GM19397 (cell line): ENCODE results near the gene TASOR2.

ENCODE experiments used
- ATAC-seq: cut with Tn5 transposase; IDR thresholded peaks from one replicate; pipeline ENCODE4 v1.9.1; 2021; ENCODE audit warnings: mild to moderate bottlenecking, moderate library complexity; ENCODE audit not compliant: unreplicated experiment

Gene TASOR2

DNA sequence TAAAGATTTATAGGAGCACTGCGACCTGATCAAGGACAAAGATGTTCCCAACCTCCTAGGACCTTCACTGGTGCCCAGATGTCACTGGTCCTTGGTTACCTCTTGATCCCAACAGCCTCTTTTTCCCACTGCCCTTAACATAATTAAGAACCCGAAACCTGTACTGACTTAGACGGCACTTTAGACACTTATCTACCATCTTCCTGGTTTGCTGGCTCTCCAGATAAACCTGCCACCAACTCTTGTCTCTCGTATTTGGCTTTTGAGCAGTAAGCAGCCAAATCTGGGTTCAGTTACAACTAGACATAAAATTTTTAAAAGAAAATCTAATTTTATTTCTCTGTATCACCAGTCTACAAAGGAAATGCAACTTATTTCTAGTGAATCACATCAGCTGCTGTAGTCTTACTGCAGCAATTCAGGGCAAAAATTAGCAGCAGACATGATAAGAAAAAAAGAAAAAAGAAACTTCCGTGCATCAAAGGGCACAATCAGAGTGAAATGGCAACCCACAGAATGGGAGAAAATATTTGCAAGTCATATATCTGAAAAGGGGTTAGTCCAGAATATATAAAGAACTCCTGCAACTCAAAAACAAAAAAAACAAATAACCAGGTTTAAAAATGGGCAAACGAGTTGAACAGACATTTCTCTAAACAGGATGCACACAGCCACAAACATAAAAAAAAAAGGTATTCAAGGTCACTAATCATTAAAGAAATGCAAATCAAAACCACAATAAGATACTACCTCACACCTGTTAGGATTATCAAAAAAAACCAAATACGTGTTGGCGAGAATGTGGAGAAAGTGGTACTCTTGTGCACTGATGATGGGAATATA lies 27.7 kb upstream of the TASOR2 start:
- no peak for ATAC-seq

DNA sequence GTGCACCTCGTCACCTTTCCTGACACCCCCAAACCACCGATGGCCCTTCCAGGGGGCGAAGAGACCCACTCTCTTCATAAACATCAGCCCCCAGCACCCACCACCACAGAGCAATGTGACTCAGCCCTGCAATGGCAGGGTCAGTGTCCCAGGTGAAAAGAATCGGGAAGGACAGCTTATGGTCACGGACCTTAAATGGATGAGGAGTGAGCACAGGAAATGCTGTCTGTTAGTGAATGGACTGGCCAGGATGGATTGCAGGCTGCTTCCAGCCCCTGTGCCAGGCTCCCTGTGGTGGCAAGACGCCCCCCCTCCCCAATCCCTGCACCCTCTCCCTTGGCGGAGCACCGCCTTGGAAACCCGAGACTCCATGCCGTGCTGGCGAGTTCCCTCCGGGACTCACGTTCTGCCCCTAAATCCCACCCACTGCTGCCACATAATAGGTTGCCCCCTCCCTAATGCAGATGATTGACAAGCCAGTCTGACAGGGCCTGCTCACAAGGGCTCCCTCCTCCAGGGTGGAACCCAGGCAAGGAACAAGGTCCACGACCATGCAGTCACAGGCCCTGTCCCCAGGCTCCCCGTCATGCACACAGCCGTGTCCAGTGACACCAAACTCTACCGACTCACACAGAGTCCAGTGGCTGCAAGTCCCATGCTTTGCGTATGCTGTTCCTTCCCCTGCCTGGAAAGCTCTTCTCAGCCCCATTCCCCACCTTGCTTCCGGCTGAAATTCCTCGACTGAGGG lies 25.6 kb upstream of the TASOR2 start:
- ATAC-seq, result no peak

DNA sequence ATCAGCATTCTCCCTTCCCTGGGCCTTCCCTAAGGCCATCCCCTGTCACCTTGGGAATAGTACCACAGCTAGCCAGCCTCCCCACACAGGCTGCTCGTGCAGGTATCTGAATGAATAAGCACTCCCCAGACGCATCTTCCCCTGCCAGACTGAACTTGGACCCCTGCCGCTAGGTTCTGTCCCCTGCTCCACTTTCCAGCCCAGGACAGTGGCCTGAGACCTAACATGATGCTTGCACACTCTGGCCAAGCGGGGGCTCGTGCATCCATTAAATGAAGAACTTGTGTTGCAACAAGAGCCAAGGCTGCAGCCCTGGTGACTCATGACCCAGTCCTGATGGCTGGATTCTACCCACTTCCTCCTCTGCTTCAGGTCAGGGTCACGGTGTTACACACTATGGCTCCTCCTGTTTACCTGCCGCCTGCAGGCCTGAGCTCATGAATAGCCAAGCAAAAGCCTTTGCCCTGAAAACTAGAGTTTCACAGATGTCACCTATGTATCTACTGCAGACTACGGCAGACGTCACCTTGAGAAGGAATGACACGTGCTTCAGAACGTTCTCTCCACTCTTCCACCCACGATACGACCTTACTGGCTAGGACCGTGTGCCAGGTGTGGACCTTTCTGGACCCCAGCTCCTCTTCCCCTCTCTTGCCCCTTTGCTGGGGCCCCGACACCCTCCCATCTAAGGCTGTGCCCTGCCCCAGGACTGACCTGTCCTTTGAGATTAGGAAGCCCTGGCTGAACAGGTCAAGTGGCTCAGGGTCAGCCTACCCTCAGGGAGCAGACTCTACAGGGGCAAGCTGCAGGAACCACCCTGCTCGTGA lies 24.7 kb upstream of the TASOR2 start:
- ATAC-seq, result no peak

DNA sequence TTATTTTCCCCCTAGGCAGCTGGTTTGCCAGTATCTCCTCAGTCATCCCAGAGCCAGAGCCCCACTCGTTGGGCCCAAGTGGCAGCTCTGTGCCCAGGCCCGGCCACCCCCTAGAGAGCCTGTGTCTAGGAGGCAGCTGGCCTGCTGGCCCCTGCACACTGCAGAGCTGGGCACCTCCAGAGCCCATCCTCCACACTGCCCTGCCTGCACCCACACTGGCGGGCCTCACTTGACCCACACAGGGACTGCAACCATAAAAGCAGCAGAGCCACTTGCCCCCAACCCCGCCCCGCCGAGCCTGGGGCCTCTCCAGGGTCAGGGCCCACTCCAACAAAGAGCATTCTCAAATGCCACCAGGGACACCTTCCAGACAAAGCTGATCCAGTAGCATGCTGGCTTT lies 23.6 kb upstream of the TASOR2 start:
- ATAC-seq, result no peak

DNA sequence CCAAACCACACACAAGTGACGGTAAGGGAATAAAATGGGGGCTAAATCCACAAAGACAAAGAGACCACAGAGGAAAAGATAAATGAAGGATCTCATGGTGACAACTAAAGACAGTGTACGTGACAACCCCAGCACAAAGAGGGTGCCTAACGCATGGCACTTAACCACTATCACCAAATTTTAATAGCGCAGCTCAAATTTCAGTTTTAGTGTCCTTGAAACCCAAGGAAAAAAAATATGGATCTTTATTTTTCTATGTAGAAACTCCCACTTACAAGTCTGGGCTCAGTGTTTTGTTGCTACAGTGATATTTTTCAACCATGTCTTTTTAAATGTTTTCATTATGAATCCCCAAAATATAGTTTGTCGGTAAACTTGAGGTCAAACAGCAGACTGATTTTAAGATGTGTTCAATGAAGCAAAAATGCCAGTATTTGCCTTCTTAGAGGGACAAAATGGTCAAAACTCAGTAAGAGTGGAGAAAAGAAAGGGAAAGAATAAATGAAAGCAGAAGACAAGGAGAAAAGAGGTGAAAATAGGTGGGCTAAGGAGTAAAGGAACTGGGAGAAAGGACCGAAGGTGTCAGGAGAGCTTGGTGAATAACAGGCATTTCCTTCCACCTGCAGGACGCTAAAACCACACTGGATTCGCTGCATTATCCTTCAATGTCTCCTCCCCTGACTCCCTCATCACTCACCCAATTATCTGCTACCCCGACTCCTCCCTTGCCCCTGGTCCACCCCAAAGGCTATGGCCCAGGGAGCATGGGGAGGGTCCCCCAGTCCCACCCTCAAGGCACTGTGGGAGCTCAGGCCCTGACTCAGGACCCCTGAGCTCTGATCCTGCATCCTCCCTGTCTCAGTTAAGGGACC lies 21.7 kb upstream of the TASOR2 start:
- no peak for ATAC-seq

DNA sequence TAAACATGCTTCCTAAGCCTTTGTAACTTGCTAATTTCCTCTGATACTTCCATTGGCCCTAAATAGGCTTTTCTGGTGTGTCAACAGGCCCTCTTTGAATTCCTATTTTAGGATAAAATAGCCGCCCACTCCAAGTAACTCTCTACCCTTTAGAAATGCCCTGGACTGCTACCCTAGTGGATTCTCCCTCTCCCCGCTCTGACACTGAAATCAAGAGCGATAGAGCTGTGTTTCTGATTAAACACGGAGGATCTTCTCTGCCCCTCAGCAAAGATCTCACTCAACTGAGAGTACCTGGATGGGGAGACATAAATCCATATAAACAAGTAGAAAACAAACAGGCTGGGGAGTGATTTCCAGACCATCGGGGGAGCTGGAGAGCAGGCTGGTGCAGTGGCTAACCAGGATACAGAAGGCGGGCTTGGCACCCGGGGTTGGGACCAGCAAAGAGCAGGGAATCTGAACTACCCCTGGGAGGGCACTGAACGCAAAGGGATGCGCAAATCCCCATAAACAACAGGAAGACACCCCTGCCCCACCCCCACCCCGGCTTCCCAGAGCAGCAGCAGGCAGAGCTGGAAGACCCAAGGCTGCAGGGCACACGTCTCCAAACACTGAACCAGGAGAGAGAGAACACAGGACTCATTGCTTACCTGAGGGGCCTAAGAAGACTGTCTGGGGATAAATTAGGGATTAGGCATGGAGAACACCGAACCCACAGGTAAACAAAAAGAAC lies 20.8 kb upstream of the TASOR2 start:
- no peak for ATAC-seq

DNA sequence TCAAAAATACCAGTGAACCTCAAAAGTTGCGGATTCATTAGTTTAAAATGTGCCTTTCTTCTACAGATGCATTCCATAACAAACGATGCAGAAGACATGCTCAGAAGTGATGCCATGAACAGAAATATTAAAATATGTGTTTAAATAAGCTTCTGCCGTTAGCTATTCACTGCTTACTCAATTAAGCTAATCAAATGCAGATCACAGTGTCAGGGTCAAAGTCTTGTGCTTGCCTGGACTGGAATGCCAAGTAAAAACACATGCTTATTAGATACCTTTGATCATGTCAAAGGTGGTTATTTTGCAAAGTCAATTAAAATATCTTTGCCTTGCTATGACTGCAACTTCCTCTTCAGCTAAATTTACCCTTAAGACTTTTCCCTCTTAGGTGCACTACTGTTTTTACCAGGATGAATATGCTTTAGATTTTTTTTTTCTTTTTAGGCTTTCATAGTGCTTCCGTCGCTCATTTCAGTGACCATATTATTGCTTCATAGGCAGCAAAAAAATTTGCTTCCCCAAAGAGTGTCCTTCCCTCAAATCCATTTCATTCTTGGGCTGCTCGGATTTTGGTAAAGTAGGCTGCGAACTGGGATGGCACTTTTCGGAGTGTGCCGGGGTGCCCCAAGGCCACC lies 19.1 kb upstream of the TASOR2 start:
- no peak for ATAC-seq

DNA sequence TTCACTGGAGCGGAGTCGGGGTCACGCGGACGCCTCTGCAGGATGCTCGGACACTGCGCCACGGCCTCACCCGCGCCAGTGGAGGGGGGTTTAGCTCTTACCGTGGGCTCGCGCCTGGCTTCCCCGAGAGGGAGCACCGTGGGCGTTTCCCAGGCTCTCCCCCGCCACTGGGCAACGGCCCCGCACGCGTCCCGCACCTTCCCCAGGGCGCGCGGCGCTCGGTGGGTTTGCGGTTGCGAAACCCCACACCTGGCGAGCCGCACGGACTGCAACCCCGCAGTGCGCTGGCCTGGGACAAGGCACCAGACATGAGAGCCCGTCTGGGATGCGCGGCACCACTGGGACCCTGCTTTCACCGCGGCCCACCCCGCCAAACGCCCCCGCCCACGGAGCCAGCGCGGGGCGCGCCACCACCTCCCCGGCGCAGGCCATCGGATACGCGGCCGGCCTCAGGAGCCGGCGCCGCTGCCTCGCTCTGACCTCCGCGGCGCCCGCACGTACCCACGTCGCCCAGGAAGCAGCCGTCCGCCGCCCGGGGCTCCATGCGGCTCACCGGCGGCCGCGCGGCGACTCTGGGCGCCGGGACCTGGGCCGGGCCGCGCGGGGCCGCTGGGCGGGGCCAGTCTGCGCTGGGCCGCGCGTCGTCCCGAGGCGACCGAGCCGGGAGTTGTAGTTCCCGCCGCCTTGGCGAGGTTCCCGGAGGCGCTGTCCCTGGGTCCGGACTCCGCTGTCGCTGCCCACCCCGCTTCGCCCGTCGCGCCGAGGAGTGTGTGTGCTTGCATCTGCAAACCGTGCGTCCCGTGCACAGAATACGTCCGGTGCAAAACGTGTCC lies 18.4 kb upstream of the TASOR2 start, which contains the start of gene ASB13:
TSS of gene ASB13 (minus strand) at position 588 of the 833 bp plus-strand sequence. CDS start at position 544, 44 bp downstream.
- ATAC-seq, result peak; percentile 61

DNA sequence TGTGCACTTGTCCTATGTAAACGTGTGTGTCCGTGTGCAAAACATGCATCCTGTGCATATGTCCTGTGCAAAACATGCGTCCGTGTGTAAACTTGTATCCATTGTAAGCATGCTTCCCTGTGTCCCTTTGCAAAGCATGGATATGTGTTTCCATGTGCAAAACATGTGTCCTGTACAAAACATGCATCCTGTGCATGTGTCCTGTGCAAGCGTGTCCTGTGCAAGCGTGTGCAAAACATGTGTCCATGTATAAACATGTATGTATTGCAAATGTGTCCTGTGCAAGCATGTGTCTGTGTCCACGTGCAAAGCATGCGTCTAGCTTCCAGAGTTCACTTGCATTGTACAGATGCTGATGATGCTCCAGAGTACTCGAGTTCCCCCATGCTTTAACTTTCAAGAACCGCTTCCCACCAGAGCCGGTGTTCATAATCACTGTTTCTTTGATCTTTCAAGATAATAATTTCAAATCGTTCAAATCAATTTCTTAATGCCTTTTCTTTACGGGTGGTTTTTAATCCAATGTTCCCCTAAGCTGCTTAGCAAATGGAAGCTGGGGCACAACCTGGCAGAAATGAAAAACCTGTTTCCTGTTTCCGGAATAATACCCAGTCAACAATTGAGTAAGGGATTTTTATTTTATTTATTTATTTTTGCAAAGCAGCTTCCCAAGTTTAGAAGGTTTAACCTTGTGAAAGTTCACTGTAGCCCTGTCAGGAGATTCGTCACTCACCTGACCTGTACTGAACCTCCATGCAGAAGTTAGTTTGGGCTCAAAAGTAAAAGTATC lies 17.6 kb upstream of the TASOR2 start:
- peak; percentile 14 for ATAC-seq

DNA sequence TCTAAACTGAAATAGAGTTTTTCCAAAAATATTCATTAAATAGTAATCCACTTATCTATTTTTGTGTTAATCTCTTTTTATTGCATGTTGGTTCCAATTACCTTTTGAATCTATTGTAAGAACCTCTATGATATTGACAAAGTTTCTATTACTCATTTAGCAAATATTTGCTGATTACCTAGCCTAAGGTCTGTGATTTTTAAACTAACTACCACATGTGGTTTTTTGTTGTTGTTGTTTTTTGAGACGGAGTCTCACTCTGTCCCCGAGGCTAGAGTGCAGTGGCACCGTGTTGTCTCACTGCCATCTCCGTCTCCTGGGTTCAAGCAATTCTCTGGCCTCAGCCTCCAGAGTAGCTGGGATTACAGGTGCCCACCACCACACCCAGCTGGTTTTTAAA lies 16.2 kb upstream of the TASOR2 start:
- no peak for ATAC-seq

DNA sequence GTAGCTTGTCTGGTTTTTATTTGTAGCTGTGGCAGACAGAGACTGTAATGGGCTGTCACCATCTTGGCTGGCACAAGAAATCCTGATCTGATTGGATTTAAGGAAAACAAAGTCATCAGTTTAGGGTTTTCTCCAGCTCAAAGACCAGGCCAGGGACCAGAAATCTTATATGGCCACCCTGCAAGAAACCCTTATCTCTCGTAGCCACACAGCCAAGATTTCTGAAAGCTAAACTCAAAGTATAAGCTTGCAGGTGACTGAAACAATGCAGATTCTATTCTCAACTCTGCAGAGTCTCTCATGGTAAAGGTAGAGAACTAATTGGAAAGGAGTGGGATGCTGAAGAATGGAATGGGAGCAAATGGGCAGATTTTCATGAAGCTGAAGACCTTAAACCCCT lies 15.0 kb upstream of the TASOR2 start:
- no peak for ATAC-seq

DNA sequence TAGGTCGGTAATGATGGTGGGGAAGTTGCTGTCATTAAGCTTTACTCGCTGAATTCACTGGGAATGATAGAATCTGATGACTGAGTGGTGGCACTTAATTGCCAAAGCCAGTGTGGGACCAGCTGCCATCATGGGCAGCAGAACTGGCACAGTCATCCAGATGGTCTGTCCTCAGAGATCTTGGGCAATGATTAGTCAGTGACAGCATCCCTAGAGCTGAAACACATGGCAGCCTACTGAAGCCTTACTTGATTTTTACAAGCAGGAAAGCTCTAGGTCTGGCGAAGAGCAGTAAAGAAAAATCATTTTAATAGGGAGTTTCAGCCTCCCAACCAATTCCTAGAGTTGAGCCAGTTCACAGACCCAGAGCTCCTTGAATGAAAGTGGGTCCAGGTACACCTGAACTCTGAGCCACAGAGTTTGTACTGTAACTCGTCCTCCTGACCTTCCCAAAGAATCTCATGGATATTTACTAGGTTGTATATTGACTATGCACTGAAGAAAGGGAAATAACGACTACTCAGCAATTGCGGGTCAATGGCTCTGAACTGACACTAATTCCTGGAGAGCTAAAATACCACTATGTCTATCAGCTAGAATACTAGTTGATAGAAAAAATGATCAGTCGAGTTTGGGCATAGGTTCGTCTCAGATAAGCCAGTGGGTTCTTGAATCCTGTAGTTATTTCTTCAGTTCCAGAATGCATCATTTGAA lies 13.8 kb upstream of the TASOR2 start:
- no peak for ATAC-seq

DNA sequence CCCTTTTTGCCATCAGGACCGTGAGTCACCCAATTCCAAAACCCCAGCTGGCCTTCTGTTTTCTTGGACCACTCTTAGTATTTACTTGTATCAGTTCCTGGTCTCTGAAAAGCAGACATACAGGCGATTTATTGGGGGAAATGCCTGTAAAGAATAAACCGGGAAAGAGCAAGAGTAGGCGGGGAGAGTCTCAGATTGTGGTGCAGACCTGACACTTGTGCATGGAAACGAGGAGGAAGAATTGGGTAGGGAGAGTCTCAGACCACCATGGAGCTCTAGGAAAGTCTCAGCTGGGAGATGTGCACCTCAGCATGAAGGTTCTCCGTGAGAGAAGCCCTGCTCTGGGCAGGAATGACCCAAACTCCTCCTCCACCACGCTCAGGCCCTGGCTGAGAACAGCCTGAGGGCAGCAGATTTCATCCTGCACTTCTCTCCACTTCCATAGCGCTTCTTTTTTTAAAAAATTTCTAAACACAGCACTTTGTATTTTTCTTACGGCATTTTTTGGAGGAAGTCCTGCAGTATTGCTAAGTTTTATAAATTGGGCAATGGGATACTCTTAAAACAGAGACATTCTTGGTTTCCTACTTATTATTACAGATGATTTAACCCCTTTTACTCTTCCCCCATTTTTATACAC lies 6.1 kb upstream of the TASOR2 start:
- no peak for ATAC-seq

DNA sequence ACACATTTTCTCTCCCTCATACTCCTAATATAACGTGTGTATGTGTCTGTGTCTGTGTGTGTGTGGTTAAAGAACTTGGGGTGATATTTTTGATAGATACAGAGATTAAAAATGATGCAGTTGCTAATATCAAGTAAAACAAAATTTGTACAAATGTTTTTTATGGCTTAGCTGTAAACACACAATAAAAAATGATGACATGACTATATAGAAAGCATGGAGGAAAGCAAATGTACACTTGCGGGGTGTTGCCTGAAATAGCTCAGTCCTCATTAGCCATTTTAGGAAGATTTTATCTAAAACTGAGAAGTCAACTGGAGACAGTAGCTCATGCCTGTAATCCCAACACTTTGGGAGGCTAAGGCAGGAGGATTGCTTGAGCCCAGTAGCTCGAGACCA lies 5.6 kb upstream of the TASOR2 start:
- no peak for ATAC-seq

DNA sequence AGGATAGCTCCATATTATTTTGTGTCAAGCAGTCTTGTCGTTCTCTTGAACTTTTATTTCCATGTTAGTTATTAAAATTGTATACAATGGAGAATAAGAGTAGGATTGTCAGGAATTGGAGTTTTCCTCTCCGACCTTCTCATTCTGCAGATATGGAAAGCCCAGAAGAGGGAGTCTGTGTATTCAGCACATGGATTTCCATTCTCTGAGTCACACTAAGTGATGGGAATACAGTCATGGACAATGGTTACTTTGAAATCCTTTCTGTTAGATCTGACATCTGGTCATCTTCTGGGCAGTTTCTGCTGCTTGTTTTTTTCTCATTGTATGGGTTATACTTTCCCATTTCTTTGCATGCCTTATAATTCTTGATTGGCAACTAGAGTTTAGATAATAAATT lies 5.0 kb upstream of the TASOR2 start:
- ATAC-seq, result no peak

DNA sequence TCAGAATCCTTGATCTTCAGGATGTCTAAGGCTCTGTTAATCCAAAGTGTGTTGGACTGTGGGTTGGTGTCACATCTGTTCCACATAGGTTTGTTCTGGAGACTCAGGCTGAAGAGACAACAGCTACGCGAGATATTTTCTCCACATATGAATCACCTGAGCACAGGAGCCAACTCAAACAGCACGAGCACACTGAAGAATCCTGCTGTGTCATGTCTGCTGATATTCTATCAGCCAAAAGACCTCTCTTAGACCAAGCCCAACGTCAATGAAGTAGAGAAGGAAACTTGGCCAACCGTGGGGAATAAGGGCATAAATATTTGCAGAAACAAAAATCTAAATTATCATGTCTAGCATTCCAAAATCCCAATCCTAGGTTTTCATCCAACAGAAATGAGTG lies 2.7 kb upstream of the TASOR2 start:
- no peak for ATAC-seq
